CD4-positive, alpha-beta memory T cell (primary cell): ENCODE data around the gene NEUROG1. TPM values are rescaled to one million over a fixed set of nuclear protein-coding genes. Genes with fewer than 3 reads are reported as not detected.

Experiments
- CTCF ChIA-PET: fragments of 350-600 bp; sonication (Branson Sonifier 250); formaldehyde crosslinking; loops from one replicate; lab custom pipeline; 2021; ENCODE audit warnings: inconsistent platforms; ENCODE audit not compliant: partially characterized antibody; lab: Charles Lee
- POLR2A ChIA-PET: fragments of 350-600 bp; sonication (Branson Sonifier 250); formaldehyde crosslinking; loops from one replicate; lab custom pipeline; 2021; ENCODE audit not compliant: partially characterized antibody; lab: Charles Lee
- DNase-seq, 5 donors: peaks; one replicate each; pipeline versions ENCODE4 v3.0.0 to v3.0.0-alpha.2; 2020 to 2022; ENCODE audit warnings: mixed read lengths in 1 of 5
- H3K27ac ChIP-seq: one replicate; pipeline ENCODE4 v1.7.0; 2013; ENCODE audit warnings: low read depth, low read length
- H3K27me3 ChIP-seq: 2 replicates; pipeline ENCODE4 v1.7.0; 2013; ENCODE audit warnings: mild to moderate bottlenecking, low read length, moderate library complexity; ENCODE audit not compliant: insufficient read depth
- H3K36me3 ChIP-seq: 2 replicates; pipeline ENCODE4 v1.7.0; 2013; ENCODE audit warnings: mild to moderate bottlenecking, low read length, moderate library complexity; ENCODE audit not compliant: insufficient read depth
- H3K4me1 ChIP-seq: 2 replicates; pipeline ENCODE4 v1.7.0; 2013; ENCODE audit warnings: mild to moderate bottlenecking, low read length, moderate library complexity; ENCODE audit not compliant: insufficient read depth
- H3K4me3 ChIP-seq, 2 donors: one replicate each; pipeline ENCODE4 v1.7.0; 2013; ENCODE audit warnings: low read length in 2 of 2, mild to moderate bottlenecking in 1 of 2
- H3K9me3 ChIP-seq, 2 donors: one replicate each; pipeline ENCODE4 v1.7.0; 2013; ENCODE audit warnings: low read length in 2 of 2, control low read depth in 1 of 2; ENCODE audit not compliant: control insufficient read depth in 1 of 2
- H3K27ac Mint-ChIP-seq, 7 donors: one replicate each; pipeline ENCODE4 v1.8.0; 2020 to 2021; ENCODE audit warnings: mixed read lengths in 7 of 7, mild to moderate bottlenecking in 6 of 7, inconsistent platforms in 3 of 7, moderate library complexity in 3 of 7
- H3K27me3 Mint-ChIP-seq, 2 donors: one replicate each; pipeline ENCODE4 v1.8.0; 2020 to 2021; ENCODE audit warnings: mixed read lengths in 2 of 2
- H3K36me3 Mint-ChIP-seq, 2 donors: one replicate each; pipeline ENCODE4 v1.8.0; 2020 to 2021; ENCODE audit warnings: mixed read lengths in 2 of 2, inconsistent platforms in 1 of 2, mild to moderate bottlenecking in 1 of 2
- H3K4me1 Mint-ChIP-seq, 4 donors: one replicate each; pipeline ENCODE4 v1.8.0; 2020 to 2021; ENCODE audit warnings: mixed read lengths in 4 of 4, mild to moderate bottlenecking in 1 of 4
- H3K4me3 Mint-ChIP-seq, 8 donors: one replicate each; pipeline ENCODE4 v1.8.0; 2020 to 2021; ENCODE audit warnings: mixed read lengths in 8 of 8, mild to moderate bottlenecking in 7 of 8, moderate library complexity in 6 of 8, inconsistent platforms in 3 of 8
- H3K9me3 Mint-ChIP-seq, 8 donors: one replicate each; pipeline ENCODE4 v1.8.0; 2020 to 2021; ENCODE audit warnings: mixed read lengths in 8 of 8, mild to moderate bottlenecking in 5 of 8, inconsistent platforms in 3 of 8, moderate library complexity in 1 of 8
- intact Hi-C: fragments of 100-400 bp; cut with micrococcal nuclease; formaldehyde crosslinking; loops from one replicate; pipeline ENCODE4 v1.15.1; 2023
- polyA plus RNA-seq, 2 donors: library from polyadenylated mRNA; unstranded; fragments of 300-500 nt; fragmentation: Illumina TruSeq; gene quantifications; one replicate each; pipeline ENCODE4 v1.2.3, GENCODE V29; 2021
- total RNA-seq, 2 experiments: library from RNA; stranded (reverse); gene quantifications; one replicate each; pipeline ENCODE4 v1.2.3, GENCODE V29; 2021

The NEUROG1 gene
- total and polyA plus RNA-seq, 4 experiments from 2014 or later: not detected

- ChIA-PET POLR2A (no interaction called here), CTCF (interaction anchor here (1.4 to 5.6 kb wide), 6 partner anchors 8 to 107 kb away, joined by 3 to 55 read pairs (median 14); no protein-coding TSS in a partner anchor)
- H3K27ac Mint-ChIP-seq: no peak overlapping the region
Observed at GRCh38 chr5:135568923-135569360, 33.2 kb upstream of the NEUROG1 start.

DNA sequence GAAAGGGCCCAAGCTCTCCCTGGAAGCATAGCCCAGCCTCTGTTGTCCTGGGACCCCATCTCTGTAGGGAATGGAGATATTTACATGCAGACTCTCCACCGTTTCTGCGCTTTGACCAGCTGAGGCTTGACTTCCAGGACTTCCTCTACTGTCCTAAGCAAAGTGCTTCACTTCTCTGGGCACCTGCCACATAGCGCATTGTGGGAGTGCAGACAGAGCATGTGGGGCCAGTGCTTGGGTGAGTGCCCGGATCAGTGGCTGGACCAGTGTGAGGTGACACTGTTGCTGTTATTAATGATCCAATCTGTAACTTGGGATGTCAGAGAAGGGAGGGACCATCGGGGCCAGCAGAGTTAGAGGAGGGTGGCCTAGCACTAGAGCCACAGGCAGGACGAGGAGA, 32.5 kb upstream of the NEUROG1 start:
- H3K36me3 ChIP-seq: no peaks in the 10 kb centered on the region
- H3K4me3 ChIP-seq: no peak overlapping the region
- Mint-ChIP-seq H3K4me1 (peaks cover 3 to 11% (median 5%) of the 10 kb centered on the region in 4 donors), H3K27ac (no peak overlapping the region), H3K9me3 (no peaks in the 10 kb centered on the region), H3K27me3 (peaks cover 7 to 10% of the 10 kb centered on the region in 2 donors), H3K36me3 (no peaks in the 10 kb centered on the region), H3K4me3 (no peak overlapping the region)
- no peaks in the 10 kb centered on the region for H3K4me1 ChIP-seq
- CTCF ChIA-PET: interaction anchor here (1.4 to 9.3 kb wide), 5 partner anchors 17 to 111 kb away, joined by 3 to 171 read pairs (median 50); no protein-coding TSS in a partner anchor
- DNase-seq: no peak
- intact Hi-C loops: no loop called here
- H3K27me3 ChIP-seq: no peaks in the 10 kb centered on the region
- no peaks in the 10 kb centered on the region for H3K9me3 ChIP-seq
- POLR2A ChIA-PET: no interaction called here
- H3K27ac ChIP-seq: no peak overlapping the region

More at GRCh38 chr5:135568923-135569360, 33.2 kb upstream of the NEUROG1 start:
- H3K4me1 ChIP-seq: no peaks in the 10 kb centered on the region
- Mint-ChIP-seq H3K36me3 (no peaks in the 10 kb centered on the region), H3K9me3 (no peaks in the 10 kb centered on the region), H3K27me3 (peaks cover 7 to 10% of the 10 kb centered on the region in 2 donors), H3K4me1 (peaks cover 3 to 11% (median 5%) of the 10 kb centered on the region in 4 donors), H3K4me3 (no peak overlapping the region)
- no peaks in the 10 kb centered on the region for H3K27me3 ChIP-seq
- no peaks in the 10 kb centered on the region for H3K9me3 ChIP-seq
- no peak for DNase-seq
- intact Hi-C loops: no loop called here
- H3K36me3 ChIP-seq: no peaks in the 10 kb centered on the region
- no peak overlapping the region for H3K27ac ChIP-seq
- H3K4me3 ChIP-seq: no peak overlapping the region

- Histone ChIP-seq H3K4me1 (no peaks in the 10 kb centered on the region), H3K9me3 (no peaks in the 10 kb centered on the region), H3K27ac (no peak overlapping the region), H3K4me3 (no peak overlapping the region), H3K36me3 (no peaks in the 10 kb centered on the region), H3K27me3 (no peaks in the 10 kb centered on the region)
- intact Hi-C loops: no loop called here
- H3K4me3 Mint-ChIP-seq: no peak overlapping the region
- H3K27ac Mint-ChIP-seq: no peak overlapping the region
- no peaks in the 10 kb centered on the region for H3K36me3 Mint-ChIP-seq
- no peaks in the 10 kb centered on the region for H3K9me3 Mint-ChIP-seq
- CTCF ChIA-PET: interaction anchor here (2.1 to 9.3 kb wide), 5 partner anchors 16 to 111 kb away, joined by 6 to 171 read pairs (median 50); no protein-coding TSS in a partner anchor
- peaks cover 3 to 11% (median 5%) of the 10 kb centered on the region in 4 donors for H3K4me1 Mint-ChIP-seq
- DNase-seq: no peak
- POLR2A ChIA-PET: no interaction called here
- peaks cover 7 to 10% of the 10 kb centered on the region in 2 donors for H3K27me3 Mint-ChIP-seq
Observed at GRCh38 chr5:135567661-135568060, 31.9 kb upstream of the NEUROG1 start.

DNA sequence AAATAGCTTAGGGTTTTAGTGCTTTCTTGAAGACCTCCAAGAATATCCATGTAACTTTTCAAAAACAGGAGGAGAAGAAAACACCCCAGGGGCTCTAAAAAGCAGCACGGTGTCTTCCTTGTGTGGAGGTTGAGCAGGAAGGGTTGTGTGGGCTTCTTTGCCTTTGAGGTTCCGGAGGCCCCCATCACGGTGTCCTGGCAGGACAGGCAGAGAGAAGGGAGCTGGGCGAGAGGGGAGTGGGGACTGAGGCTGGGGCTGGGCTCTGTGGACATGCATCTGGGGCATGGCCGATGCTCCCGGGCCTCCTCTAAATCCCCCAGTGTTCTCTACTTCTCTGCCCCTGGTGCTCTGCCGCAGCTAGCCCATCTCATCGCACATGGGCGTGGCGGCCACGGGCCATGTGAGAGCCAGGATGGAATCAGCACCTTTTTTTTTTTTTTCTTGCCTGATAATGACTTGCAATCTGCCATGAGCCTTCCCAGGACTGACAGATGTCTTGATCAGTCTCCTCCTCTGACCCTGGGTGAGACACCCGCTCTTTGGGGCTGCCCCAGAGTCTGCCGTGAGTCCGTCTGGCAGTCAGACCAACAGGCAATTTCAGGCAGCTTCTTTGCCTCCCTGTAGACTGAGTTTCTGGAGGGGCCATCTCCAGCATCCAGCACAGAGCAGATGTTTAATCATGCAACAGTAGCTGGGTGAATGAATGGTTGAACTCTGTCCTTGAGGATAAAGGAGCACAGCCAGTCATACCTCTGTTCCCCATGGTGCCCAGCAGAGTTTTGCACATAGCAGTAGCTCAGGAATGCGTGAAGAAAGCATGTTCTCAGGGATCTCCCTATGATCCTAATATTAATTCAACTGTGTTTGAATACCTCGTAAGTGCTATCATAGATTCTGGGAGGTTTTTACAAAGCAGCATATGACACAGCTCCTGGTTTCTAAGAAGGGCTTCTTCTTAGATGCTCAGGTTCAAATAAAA, 30.9 kb upstream of the NEUROG1 start:
- Histone ChIP-seq H3K4me1 (no peaks in the 10 kb centered on the region), H3K36me3 (no peaks in the 10 kb centered on the region), H3K27ac (no peak overlapping the region), H3K4me3 (no peak overlapping the region), H3K9me3 (no peaks in the 10 kb centered on the region), H3K27me3 (no peaks in the 10 kb centered on the region)
- no peaks in the 10 kb centered on the region for H3K9me3 Mint-ChIP-seq
- ChIA-PET CTCF (interaction anchor here (0.7 to 9.3 kb wide), 22 partner anchors 8 to 141 kb away, joined by 3 to 171 read pairs (median 4); partner anchors contain the start of gene CXCL14), POLR2A (interaction anchor here (0.7 kb wide), 1 partner anchor 101 kb away, joined by 3 read pairs; no protein-coding TSS in a partner anchor)
- H3K27me3 Mint-ChIP-seq: peaks cover 4 to 10% of the 10 kb centered on the region in 2 donors
- peaks cover 3 to 11% (median 5%) of the 10 kb centered on the region in 4 donors for H3K4me1 Mint-ChIP-seq
- DNase-seq: no peak
- intact Hi-C loops: loop anchor here (1.0 kb wide), 1 partner anchor 100 kb away; no protein-coding TSS in a partner anchor
- H3K4me3 Mint-ChIP-seq: no peak overlapping the region
- no peaks in the 10 kb centered on the region for H3K36me3 Mint-ChIP-seq
- no peak overlapping the region for H3K27ac Mint-ChIP-seq

DNA sequence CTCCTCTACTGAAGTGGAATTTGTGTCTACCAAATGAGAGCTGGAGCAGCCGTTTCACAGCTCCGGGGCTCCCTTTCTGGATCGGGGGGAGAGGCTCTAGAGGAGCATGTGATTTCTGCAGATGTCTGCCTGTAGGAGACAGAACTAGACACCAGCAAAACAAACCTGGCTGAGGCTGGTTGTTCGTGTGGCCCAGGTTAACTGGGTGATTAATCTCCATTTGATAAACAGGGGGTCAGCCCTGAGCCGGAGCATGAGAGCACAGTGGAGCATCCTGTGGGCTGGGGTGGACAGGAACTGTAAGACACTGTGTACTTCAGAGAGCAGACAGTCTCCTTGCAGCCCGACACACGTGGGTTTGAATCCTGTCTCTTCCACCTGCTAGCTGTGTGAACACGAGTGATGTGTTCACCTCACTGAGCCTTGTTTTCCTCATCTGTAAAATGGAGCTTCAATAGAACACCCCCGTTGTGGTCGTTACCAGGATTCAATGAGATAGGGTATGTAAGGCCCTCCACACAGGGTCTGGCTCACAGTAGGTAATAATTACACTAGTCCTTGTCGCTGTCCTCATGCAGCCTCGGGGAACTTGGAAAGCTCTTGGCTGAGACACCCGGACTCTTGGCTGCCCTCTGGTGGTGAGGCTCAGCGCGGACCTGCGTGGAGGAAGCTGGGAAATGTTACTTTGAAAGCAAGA, 30.1 kb upstream of the NEUROG1 start:
- Histone ChIP-seq H3K9me3 (no peaks in the 10 kb centered on the region), H3K36me3 (no peaks in the 10 kb centered on the region), H3K4me3 (no peak overlapping the region), H3K27ac (no peak overlapping the region), H3K27me3 (no peaks in the 10 kb centered on the region), H3K4me1 (no peaks in the 10 kb centered on the region)
- Mint-ChIP-seq H3K4me1 (peaks cover 5 to 12% (median 6%) of the 10 kb centered on the region in 4 donors), H3K27ac (no peak overlapping the region), H3K27me3 (peaks cover 4 to 10% of the 10 kb centered on the region in 2 donors), H3K4me3 (peak overlapping the region in 1 of 8 donors; percentile 37), H3K36me3 (no peaks in the 10 kb centered on the region), H3K9me3 (no peaks in the 10 kb centered on the region)
- intact Hi-C loops: loop anchor here (1.0 kb wide), 1 partner anchor 100 kb away; no protein-coding TSS in a partner anchor
- peak; percentile 26 to 49 (median 43) for DNase-seq
- CTCF ChIA-PET: interaction anchor here (0.7 to 9.3 kb wide), 24 partner anchors 8 to 140 kb away, joined by 3 to 171 read pairs (median 4); partner anchors contain the start of gene CXCL14
- POLR2A ChIA-PET: interaction anchor here (0.7 kb wide), 1 partner anchor 100 kb away, joined by 3 read pairs; no protein-coding TSS in a partner anchor

DNA sequence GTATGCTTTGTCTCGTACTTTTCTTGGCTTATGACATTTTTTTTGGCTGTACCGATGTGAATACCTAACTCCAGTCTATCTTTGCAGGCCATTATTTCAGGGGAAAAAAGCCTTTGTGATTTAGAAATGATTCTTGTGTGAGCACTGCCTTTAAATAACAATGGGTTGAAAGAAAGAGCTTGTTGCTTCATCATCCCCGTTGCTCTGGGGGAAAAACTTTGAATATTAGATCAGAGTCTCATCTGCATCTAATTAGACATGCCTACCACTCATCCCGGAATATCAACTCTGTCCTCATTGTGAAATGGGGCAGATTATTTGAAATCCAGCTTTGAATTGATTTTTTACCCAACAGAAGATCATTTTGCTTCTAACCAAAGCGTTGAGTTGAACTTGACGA, 29.5 kb upstream of the NEUROG1 start:
- no peaks in the 10 kb centered on the region for H3K36me3 ChIP-seq
- Mint-ChIP-seq H3K4me1 (peaks cover 8 to 17% (median 10%) of the 10 kb centered on the region in 4 donors), H3K27me3 (peaks cover 4 to 14% of the 10 kb centered on the region in 2 donors), H3K9me3 (no peaks in the 10 kb centered on the region), H3K27ac (no peak overlapping the region), H3K36me3 (no peaks in the 10 kb centered on the region), H3K4me3 (no peak overlapping the region)
- POLR2A ChIA-PET: no interaction called here
- DNase-seq: no peak
- no peak overlapping the region for H3K27ac ChIP-seq
- no peaks in the 10 kb centered on the region for H3K27me3 ChIP-seq
- intact Hi-C loops: no loop called here
- no peaks in the 10 kb centered on the region for H3K4me1 ChIP-seq
- no peaks in the 10 kb centered on the region for H3K9me3 ChIP-seq
- no peak overlapping the region for H3K4me3 ChIP-seq
- CTCF ChIA-PET: interaction anchor here (1.0 to 9.3 kb wide), 14 partner anchors 9 to 108 kb away, joined by 3 to 171 read pairs (median 7); partner anchors contain the start of gene CXCL14
